Stimulated activated CD4-positive, alpha-beta T cell treated with anti-CD3 and anti-CD28 coated beads, Interleukin-4, amount 100 ng/mL, for 48 hours (primary cell): ENCODE results near the gene NDUFA3.
A peak's percentile ranks its signal among the peaks of the same experiment; 100 is the strongest.

ENCODE experiments used
- DNase-seq, 2 donors: peaks; one replicate each; pipeline ENCODE4 v3.0.0-alpha.2; 2020; ENCODE audit warnings: low read depth in 2 of 2

NDUFA3 gene

GRCh38 chr19:54137699-54138488 is 35.2 kb downstream of the NDUFA3 start, which contains the start of gene CNOT3:
TSS of gene CNOT3 (plus strand) at chr19:54137762. CDS start at chr19:54142979, 5,217 bp downstream.
- DNase-seq = peak in 1 of 2 donors; percentile 20

- peak in 1 of 2 donors; percentile 29 for DNase-seq
Measured at GRCh38 chr19:54138489-54139256, 36.0 kb downstream of the NDUFA3 start.

DNA sequence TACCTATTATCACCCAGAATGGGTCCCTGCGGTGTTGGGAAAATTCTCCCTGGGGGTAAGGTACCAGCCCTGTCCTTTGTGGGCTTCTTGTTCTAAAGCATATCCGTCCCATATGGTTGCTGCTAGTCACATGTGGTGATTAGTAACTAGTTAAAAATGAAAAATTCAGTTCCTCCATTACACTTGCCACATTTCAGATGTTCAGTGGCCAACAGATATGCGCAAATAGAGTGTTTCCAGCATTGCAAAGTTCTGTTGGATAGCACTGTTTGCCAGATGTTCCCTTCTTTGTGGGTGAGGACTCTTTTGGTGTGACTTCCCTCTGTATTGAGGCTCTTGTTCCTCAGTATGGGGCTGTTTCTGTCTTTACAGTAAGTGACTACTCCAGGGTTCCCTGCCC is 38.7 kb downstream of the NDUFA3 start:
- no peak for DNase-seq

DNA sequence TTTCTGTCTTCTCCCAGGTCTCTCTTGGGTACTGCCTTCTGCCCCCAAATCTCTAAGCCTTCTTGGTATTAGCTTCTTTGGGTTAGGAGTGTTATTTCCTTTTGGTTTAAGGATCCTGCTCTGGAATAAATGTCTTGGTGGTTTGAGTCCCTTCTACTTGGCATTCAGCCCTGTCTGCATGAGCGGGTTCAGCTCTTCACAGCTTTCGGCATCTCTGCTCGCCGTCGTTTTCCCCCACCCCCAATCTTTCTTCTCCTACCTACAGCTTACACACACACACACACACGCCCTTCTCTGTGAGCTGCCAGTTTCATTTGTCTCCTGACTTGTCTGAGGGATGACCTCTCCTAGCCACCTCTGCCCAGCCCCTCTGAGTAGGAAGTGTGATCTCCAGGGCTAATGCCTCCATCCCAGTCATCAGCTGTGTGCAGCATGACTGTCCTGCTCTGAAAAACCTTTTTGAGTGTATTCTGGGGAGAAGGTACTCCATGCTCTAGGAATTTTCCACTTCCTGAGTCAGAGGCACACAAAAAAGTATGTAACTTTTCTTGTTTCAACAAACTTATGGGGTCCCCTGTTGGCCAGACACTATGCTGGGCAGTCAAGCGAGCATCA is 39.6 kb downstream of the NDUFA3 start:
- DNase-seq = no peak

DNA sequence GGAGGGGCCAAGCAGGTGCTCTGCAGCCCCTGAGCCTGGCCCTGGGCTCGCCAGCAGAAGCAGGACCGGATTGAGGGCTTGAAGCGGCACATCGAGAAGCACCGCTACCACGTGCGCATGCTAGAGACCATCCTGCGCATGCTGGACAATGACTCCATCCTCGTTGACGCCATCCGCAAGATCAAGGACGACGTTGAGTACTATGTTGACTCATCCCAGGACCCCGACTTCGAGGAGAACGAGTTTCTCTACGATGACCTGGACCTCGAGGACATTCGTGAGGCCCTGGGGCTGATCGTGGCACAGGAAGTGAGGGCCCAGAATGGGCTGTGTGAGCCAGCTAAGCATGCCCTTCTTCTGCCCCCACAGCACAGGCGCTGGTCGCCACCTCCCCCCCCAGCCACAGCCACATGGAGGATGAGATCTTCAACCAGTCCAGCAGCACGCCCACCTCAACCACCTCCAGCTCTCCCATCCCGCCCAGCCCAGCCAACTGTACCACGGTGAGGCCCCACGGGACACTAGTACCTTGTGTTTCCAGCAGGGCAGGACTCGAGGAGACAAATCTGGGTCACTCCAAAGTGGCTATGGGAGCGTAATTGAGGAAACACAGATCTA is 43.0 kb downstream of the NDUFA3 start:
- no peak for DNase-seq

DNA sequence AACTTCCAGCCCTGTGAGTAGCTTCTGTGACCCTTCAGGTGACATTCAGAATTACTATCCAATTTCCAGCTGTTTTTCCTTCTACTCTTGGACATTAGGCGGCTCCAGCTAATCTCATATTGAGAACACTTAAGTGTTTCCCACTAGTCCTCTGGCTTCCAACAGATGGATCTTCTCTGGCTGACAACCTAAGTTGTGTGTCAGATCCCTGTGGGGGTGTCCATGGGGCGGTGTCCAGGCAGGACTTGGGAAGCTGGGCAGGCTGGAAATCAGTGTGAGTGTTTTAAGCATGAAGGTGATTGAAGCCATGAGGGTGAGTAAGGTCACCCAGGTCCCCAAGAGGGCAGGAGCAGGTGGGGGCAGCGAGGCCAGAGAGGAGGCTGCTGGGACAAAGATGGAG is 45.0 kb downstream of the NDUFA3 start:
- DNase-seq = no peak

- DNase-seq = no peak
Measured at GRCh38 chr19:54148158-54148557, 45.5 kb downstream of the NDUFA3 start.

GRCh38 chr19:54149021-54149812 is 46.6 kb downstream of the NDUFA3 start:
- no peak for DNase-seq

DNA sequence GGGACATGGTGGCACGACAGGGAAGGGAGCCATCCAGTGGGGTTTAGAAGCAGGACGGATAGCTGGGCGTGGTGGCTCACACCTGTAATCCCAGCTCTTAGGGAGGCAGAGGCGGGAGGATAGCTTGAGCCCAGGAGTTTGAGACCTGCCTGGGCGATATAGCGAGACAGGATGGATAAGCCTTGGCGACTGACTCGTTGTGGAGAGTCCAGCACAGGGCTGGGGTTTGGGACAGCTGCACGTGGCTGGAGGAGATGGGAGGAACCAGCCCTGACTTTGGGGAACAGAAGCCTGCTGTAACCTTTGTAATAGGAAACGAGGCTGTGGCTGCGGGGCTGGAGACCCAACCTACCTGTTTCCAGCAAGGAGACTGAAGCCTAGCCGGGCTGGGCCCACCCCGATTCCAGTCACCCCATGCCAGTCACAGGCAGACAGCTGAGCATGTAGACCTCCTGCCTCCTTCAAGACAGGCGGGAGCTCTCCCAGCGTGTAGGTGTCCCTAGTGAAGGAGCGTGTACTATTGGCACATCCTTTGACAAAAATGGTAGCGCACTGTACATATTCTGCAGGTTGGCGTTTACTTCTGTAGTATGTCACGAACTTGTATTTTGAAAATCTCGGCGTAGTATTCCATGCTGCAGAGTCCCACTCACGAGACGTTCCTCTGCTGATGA is 48.8 kb downstream of the NDUFA3 start:
- no peak for DNase-seq

- DNase-seq = no peak
Measured at GRCh38 chr19:54152267-54152666, 49.6 kb downstream of the NDUFA3 start.

- DNase-seq = no peak
Measured at GRCh38 chr19:54152878-54153524, 50.3 kb downstream of the NDUFA3 start.

GRCh38 chr19:54153731-54154326 is 51.2 kb downstream of the NDUFA3 start:
- DNase-seq = no peak

- no peak for DNase-seq
Measured at GRCh38 chr19:54154603-54155345, 52.1 kb downstream of the NDUFA3 start.

GRCh38 chr19:54155694-54156093 is 53.0 kb downstream of the NDUFA3 start:
- no peak for DNase-seq

DNA sequence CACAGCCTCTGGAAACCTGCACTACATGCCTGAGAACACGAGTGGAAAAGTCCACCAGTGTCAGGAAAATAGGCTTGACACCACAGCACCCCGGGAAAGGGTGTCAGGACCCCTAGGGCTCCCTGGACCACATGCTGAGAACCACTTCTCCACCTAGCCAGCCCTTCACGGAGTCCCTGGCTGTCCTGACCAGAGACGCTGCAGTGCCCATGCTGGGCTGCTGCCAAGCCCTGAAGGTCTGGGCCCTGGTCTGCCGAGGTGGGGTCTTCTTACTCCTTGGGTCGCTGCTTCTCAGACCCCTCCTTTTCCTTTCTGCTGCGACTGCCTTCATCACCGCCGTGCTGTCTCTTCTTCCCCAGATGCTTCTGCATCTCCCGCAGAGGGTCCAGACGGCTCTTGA is 53.8 kb downstream of the NDUFA3 start:
- no peak for DNase-seq

DNA sequence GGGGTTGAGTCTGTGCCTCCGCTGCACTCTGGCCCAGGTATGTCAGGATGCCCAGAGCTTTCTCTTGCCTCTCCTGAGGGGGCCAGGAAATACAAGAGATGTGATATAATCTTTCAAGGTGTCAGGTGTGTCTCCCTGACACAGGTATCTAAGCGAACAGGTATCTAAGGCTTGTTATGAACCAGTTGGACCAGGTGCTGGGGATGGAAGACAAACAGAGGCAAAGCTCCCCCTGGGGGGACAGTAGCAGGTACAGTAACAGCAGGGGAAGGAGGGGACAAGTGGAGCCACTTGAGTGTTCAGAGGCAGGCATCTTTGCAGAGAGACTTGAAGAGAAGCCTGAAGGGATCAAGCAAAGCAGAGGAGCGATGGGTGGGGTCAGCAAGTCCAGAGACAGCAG is 54.3 kb downstream of the NDUFA3 start:
- no peak for DNase-seq
